GM21515 (cell line): ENCODE measurements around the gene PTPRG.
"Not testable (repeated sequence)": the region's sequence is repeated elsewhere in the genome, so short reads cannot be mapped to it uniquely, and the experiment has no call there.

Source experiments
- ATAC-seq: cut with Tn5 transposase; IDR thresholded peaks from one replicate; pipeline ENCODE4 v1.9.1; 2021; ENCODE audit not compliant: unreplicated experiment

PTPRG gene

DNA sequence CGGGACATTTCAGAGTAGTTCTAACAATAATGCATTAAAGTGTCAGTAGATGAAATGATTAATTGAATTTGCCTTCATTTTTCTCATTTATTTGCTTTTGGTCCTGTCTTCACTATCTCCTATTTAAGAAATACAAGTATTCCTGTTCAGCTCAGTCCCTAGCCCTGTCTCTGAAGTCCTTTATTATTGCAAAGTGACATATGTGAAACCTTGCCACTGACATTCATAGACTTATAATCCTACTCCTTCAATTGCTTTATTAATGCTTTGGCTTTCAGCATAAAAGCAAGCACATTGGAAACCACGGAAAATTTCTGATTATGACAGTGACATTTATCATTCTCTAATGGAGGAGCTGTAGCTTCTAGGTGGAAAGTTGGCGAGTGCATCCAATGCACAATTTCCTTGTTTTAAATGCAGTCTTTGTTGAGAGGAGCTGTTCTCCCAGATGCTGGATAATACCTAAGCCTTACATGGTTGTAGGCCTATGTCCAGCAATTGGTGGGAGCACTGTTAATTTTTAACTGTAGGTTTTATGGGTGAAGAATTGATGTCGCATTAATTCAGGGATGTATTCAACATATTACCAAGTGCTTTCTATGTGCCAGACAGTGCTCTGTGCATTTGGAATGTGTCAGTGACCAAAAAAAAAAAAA, 474.2 kb downstream of the PTPRG start:
- no peak for ATAC-seq

DNA sequence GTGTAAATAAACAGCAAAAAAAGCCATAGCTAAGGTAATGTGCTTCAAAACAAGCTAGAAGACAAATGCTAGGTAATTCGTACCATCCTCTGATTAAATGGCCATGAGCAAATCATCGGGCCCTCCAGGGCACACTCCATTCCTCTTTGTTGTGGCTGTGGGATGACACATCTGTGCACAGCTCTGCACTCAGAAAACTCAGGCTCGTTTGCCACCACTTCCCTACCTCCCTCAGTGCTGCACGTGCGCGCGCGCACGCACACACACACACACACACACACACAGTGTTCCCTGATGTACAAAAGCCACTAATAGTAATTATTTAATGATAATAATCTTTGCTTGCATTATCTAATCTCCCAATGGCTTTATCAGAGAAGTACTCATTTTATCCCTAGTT, 475.4 kb downstream of the PTPRG start:
- no peak for ATAC-seq

DNA sequence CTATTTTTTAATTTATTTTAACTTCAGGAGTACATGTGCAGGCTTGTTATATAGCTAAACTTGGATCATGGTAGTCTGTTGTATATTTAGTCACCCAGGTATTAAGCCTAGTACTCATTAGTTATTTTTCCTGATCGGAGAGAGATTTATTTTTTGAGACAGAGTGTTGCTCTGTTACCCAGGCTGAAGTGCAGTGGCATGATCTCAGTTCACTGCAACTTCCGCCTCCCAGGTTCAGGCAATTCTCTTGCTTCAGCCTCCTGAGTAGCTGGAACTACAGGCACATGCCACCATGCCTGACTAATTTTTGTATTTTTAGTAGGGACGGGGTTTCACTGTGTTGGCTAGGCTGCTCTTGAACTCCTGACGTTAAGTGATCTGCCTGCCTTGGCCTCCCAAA, 477.4 kb downstream of the PTPRG start:
- not testable (repeated sequence) for ATAC-seq

DNA sequence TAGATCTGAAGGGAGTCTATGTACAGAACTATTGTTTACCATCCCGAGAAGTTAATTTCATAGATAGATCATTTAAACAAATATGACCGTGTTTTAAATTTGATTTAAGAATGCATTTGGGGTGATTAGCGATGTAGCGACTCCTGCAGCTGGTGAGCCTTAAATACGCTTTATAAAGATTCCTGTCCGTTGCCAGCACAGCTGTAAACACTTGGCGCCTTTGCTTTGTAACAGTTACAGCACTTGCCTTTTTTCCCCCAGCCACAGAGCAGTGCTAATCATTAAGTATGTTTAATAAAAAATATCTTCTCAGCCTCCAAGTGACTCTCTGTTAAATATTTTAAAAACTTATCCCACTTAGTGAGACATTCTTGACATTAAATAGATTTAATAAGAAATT, 478.2 kb downstream of the PTPRG start:
- ATAC-seq = no peak

DNA sequence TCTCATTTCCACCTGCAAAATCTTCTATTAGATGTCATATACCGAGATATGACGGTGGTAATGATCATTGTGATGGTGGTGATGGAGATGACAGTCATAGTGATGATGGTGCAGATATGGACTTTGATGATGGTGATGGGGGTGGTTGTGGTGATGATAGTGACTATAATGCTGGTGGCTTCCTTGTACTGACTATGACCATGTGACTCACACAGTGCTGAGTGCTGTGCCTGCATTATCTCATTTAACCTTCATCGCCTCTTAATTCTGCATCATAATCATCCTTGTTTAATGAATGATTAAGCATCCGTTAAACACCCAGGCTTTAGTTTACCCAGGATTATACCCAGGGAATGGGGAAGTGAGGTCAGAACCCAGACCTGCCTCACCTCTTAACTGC, 480.3 kb downstream of the PTPRG start:
- no peak for ATAC-seq

DNA sequence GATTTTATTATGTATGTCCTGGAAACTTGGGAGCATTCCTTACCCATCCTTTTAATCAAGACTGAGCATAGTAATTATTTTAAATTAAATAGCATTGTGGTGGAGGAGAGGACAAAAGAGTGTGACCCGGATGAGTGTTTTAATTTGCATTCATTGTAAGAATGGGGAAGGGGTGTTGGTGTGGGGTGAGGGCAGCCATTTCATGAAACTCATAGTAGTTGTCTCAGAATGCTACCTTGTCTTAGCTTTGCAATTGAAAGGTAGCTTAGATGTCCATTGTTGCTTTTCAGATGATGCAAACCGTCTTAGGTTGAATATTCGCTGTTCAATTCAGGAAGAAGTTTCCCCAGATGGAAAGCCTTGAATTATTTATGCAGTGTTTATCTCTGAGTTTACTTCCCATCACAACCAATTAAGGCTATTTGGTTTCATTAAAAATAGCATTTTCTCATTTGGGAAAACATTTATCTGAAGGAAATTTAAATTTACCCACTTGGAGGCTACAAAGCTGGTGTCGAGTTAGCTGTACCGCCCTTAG, 483.6 kb downstream of the PTPRG start:
- no peak for ATAC-seq

DNA sequence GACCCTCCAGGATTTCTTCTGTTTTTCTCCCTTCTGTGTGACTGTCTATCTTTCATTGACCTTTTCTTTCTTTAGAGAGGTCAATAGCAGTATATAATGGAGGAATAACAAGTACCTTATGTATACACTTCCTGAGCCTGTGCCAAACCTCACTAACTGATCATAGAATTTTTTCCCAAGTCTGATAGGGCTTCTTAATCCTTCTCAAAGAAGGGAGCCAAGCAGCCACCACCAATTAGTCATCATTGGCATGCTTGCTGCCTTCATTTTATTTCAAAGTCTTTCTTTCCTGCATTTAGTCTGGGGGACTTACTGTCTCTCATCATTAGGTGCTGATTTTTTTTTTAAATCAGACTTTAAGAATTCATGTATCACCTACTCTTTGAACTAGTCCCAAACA, 485.0 kb downstream of the PTPRG start:
- no peak for ATAC-seq

DNA sequence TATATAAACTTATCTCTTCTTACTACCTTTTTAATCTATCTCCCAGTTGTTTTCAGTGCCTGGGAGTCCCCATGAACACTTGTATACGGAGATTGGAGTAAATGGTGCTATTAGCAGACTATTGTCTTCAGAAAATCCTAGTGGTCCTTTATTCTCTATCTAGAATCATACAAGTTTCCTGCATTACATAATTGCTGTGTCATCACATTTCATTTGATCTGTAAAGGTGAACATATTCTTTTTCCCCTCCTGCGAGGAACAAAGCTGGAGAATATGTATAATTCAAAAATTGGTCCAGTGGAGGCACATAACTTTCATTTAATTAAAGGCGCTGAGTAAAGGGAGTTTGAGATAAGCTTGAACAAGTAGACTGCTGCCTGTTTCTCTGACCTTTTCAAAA, 487.2 kb downstream of the PTPRG start:
- ATAC-seq = no peak

DNA sequence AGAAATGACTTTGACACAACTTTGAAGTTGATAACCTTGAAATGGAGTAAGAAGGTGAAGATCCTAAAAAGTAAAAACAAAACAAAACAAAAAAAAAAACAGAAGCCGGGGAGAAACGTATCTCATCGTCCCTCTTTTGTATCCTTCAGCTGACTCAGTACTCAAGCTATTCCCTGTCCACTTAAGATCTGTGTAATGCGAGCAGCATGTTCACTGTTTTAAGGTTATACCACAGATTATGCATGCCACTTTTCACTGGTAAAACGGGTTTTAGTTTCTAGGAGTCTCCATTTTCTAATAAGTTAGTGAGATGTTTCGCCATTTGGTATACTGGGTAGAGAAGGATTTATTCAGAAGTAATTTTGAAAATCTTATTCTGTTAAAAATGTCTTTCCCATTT, 487.7 kb downstream of the PTPRG start:
- no peak for ATAC-seq

DNA sequence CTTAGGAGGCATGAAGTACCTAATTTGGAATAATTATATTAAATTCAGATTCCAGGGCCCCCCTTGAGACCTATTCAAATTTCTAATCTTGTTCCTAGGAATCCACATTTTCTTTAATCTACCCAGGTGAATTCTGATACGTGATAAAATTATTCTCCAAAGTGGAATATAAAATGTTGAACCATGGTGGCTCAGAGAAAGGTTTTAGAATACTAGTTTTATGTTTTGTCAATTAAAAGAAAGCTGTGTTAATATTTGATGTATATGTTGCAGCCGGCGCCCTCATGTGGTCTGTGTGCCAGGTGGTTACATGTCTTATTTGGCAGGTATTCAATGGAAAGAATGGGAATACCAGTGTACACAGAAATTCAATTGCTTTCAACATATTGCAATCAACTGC, 490.1 kb downstream of the PTPRG start:
- ATAC-seq = no peak

DNA sequence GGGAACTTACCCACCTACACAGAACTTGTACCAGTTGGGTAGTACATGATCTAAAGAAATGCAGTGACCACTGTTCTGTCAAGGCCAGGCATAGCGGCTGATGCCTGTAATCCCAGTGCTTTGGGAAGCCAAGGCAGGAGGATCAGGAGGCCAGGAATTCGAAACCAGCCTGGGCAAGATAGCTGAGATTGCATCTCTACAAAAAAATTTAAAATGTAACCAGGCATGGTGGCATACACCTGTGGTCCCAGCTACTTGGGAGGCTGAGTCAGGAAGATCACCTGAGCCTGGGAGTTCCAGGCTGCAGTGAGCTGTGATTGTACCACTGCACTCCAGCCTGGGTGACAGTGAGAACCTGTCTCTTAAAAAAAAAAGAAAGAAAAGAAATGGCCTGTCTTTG, 491.0 kb downstream of the PTPRG start:
- no peak for ATAC-seq

DNA sequence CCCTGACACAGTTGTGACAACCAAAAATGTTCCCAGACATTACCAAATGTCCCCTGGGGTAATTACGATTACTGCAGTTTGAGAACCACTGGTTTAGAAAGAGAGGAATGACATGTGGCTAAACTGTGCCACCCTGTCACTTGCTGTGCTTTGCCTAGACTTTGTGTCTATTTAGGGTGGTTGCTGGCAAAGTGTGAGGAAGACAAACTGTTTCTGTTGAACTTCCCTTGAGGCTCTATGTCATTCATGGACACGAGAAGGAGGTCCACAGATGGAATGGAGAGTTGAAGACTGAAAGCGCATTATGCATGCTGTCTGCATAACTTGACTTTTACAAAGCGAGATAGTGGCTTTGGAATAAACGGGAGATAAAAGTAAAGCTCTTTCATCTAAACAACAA, 495.3 kb downstream of the PTPRG start:
- ATAC-seq = no peak

DNA sequence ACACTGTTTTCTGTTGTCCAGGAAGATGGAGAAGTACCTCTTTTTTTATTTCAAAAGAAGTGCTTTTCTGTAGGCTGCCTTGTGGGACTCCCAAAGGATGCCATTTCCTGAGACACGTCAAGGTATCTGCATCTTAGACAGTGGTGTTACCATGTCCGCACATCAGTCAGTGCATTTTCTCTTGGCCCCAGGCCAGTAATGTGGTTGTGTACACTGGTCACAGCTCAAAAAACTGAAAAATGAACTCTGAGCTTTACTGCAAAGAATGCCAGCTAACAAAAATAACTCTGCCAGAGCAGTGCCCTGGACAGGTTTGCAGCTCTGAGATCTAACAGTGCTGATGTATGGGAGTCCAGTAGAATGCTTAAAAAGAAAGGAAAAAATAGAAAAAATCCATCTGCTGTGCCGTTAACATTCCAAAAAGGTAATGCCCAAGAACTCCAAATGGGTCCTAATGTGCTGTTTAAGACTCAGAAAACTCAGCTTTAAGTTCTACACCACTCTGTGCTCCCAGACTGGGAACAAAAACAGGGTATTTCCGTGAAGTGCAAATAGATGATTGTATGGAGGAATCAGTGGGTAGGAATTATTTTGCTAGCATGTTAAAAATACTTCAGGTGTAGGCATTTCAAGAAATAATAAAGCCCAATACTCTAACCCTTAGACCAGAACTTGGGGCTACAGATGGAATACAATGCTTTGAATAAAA, 496.1 kb downstream of the PTPRG start:
- ATAC-seq = no peak

DNA sequence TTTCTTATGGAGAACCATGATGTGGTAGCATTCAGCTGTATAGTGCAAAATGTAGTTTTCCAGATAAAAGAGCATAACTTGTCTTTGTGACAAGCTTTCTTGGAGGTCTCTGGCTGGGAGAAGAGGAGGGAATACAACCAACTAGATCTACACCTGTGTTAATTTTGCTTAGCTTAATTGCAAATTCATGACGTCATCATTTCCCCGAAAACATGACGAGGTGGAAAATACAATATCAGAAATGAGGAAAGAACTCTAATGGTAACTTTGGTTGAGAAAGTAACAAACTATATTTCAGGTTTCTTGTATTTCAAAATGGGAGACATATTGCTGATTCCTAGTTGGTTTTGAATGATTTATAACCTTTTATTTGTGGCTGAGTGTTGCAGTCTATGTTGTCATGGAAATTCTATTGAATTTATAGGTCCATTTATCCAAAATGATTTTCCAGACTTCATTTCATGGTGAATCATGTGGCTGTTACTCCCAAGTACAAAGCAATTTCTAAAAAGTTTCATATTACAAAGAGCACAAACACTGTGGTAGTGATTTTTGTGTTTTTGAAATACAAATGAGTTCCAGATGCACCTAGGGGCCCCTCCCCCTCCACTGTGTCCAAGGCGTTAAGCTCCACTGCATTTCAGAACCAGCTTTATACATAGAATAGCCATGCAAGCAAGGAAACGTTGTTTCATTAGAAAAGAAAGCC, 504.8 kb downstream of the PTPRG start:
- ATAC-seq = no peak

DNA sequence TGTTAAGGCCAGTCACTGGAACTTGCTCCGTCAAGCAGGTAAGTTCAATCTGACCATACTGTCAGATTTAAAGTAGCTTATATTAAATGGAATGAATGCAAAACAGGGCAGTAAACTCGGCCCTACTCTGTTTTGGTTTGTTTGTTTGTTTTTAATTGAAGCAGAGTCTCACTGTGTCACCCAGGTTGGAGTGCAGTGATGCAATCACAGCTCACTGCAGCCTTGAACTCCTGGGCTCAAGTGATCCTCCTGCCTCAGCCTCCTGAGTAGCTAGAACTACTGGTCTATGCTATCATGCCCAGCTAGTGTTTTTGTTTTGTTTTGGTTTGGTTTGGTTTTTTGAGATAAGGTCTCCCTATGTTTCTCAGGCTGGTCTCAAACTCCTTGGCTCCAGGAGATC, 507.0 kb downstream of the PTPRG start:
- no peak for ATAC-seq

DNA sequence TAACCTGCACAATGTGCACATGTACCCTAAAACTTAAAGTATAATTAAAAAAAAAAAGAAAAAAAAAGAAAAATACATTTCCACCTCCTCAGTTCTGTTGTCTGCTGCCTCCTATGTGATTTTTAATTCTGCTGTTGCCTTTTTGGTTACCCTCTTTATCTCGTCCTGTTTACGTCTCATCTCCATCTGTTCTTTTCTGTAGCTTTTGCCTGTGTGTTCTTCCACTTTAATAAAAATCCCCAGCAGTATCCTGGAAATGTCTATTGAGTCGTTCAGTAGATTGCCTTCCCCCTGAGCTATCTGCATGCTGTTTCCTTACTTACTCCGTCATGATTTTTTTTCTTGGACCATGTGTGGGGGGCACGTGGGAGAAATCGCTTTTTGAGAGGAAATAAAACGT, 509.5 kb downstream of the PTPRG start:
- no peak for ATAC-seq

DNA sequence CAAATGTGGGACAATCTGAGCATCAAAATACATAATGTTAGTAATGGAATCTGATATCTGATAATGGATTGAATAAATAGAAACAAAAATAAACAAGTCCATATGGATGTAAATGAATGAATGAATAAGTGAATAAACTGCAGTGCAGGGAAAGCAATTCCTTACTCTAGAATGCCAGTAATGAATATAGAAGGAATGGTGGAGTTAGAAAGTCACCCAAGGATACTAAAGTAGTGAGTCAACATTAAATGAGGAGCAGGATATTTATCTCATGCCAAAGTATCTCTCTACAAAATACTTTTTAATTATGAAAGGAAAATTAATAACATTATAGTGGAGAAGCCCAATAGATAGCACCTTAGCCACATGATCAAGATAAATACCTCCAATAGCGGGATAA, 511.7 kb downstream of the PTPRG start:
- ATAC-seq = no peak

DNA sequence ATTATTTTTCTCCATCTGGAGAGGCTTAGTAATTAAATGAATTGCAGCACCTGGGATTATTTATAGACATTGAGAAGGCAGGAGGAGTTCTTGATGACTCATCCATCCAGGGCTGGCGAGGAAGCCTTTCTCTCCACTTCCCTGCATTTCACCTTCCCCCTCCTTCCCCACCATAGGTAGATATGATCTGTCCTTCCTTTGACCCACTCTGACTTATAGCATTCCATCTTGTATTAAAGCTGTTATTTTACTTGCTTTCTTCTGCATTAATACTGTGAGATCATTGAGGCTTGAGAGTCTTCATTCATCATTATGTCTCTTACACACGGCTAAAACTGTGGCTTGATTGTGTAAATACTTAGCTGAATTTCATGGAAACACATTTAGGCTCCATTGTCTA, 523.2 kb downstream of the PTPRG start:
- no peak for ATAC-seq

DNA sequence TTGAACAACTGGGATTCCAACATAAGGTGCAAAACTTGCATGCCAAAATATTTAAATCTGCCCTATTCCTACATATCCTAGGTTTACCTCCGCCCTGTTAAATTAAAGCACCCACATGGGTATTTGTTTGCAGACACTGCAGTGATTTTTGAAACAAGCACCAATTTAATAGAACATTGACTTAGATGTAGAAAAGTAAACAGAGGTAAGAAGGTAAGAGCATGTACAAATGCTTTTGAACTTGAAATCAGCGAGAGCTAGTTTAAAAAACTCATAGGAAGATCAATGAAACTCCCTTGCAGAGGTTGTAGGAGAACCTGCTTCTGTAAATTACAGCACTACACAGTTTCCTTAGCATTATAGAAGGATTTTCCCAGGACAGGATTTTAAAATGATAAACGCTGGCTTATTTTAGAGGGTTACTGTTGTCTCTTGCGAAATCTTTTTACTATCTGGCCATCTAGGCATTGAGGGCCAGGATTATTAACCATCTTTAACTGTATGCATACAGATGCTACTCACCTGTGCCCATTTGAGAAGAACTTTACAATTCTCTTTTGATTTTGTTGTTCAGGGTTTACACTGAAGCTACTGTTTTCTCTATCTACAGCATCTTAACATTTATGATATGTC, 527.2 kb downstream of the PTPRG start:
- ATAC-seq = no peak

DNA sequence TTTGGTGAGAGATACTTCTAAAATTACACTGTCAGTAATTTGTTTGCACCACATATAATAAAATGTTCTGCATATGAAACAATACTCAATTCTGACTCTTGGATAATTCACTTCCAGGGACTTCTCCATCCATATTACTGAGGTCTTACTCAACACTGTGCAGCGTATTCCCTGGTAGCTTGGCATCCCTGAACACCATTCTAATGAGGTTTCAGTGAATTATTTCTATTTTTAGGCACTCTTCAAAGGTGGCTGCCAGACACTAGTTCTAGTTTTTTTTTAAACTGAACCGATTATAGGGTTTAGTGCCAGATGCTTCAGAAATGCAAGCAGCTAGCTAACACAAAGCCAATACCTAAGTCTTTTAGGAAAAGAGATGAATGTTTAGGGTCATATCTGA, 528.7 kb downstream of the PTPRG start:
- ATAC-seq = no peak

DNA sequence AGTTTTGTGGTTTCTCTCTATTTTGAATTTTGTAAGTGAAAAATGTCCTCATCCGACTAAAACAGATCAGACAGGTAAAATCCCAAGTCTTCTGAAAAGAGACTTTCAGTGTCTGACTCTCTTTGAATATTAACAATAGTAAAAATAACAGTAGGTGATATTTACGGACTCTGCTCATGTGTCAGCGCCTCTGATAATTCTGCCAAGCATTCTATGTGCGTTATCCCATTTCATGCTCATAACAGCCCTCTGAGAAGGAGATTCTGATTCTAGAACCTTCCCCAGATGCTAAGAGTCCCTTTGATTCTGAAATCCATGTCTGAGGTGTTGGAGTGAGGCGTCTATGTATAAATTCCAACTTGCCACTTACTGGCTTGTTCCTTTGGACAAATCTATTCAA, 529.1 kb downstream of the PTPRG start:
- ATAC-seq = no peak

DNA sequence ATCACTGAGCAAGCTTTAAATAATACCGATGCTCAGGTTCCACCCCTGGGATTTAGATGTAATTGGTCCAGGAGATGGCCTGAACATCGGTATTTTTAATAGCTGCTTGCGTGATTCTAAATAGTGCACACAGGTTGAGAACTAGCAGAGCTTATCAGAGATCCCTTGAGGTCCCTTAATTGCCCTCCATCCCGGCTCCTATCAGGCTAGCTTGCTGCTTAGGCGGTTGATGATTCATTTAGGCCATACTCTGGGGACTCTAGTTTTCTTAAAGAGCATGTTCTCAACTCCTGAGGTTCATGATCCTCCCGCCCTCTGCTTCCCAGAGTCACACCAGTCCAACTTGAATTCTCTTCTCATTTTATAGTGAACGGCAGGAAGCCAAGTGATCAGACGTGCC, 531.7 kb downstream of the PTPRG start:
- ATAC-seq = no peak
